ENCODE data around the gene SGSM1. TPM values are rescaled to one million over a fixed set of nuclear protein-coding genes. Genes with fewer than 3 reads are reported as not detected.

The SGSM1 gene
- total RNA-seq, 2 donors from 2014 or later = 6.8 to 11.1 TPM

- Histone ChIP-seq H3K27me3 (replicated peaks; ENCODE audit: insufficient read depth) (no peaks in the 10 kb centered on the region), H3K4me3 (no peak overlapping the region), H3K9me3 (no peaks in the 10 kb centered on the region), H3K27ac (no peak overlapping the region), H3K36me3 (no peaks in the 10 kb centered on the region), H3K4me1 (ENCODE audit: control insufficient read depth in 1 of 2, low read depth in 2 of 2) (no peaks in the 10 kb centered on the region)
- no peak for TF ChIP-seq CTCF (IDR thresholded peaks at IDR 0.05)
- ATAC-seq (ENCODE audit: insufficient number of reproducible peaks, low FRiP score, low read depth) (no peak), DNase-seq (ENCODE audit: low spot score) (no peak)
Measured at GRCh38 chr22:24796056-24796455, 10.0 kb upstream of the SGSM1 start.

- Histone ChIP-seq H3K9me3 (no peaks in the 10 kb centered on the region), H3K27me3 (replicated peaks; ENCODE audit: insufficient read depth) (no peaks in the 10 kb centered on the region), H3K4me3 (no peak overlapping the region), H3K27ac (no peak overlapping the region), H3K36me3 (no peaks in the 10 kb centered on the region), H3K4me1 (ENCODE audit: control insufficient read depth in 1 of 2, low read depth in 2 of 2) (no peaks in the 10 kb centered on the region)
- no peak for ATAC-seq (ENCODE audit: insufficient number of reproducible peaks, low FRiP score, low read depth)
- DNase-seq (ENCODE audit: low spot score) = no peak
- no peak for TF ChIP-seq CTCF (IDR thresholded peaks at IDR 0.05)
Measured at GRCh38 chr22:24796860-24797259, 9.2 kb upstream of the SGSM1 start.

GRCh38 chr22:24801901-24802465, 4.0 kb upstream of the SGSM1 start:
- no peak for TF ChIP-seq CTCF (IDR thresholded peaks at IDR 0.05)
- no peak overlapping the region for H3K27ac ChIP-seq
- H3K36me3 ChIP-seq = no peaks in the 10 kb centered on the region
- no peak for ATAC-seq (ENCODE audit: insufficient number of reproducible peaks, low FRiP score, low read depth)
- peaks cover 2 to 8% of the 10 kb centered on the region in 2 donors for H3K4me1 ChIP-seq (ENCODE audit: control insufficient read depth in 1 of 2, low read depth in 2 of 2)
- H3K27me3 ChIP-seq (replicated peaks; ENCODE audit: insufficient read depth) = no peaks in the 10 kb centered on the region
- DNase-seq (ENCODE audit: low spot score) = no peak
- no peaks in the 10 kb centered on the region for H3K9me3 ChIP-seq
- no peak overlapping the region for H3K4me3 ChIP-seq

- Histone ChIP-seq H3K9me3 (no peaks in the 10 kb centered on the region), H3K27ac (no peak overlapping the region), H3K4me3 (no peak overlapping the region), H3K36me3 (no peaks in the 10 kb centered on the region), H3K27me3 (replicated peaks; ENCODE audit: insufficient read depth) (no peaks in the 10 kb centered on the region), H3K4me1 (ENCODE audit: control insufficient read depth in 1 of 2, low read depth in 2 of 2) (peaks cover 3 to 19% of the 10 kb centered on the region in 2 donors)
- no peak for DNase-seq (ENCODE audit: low spot score)
- no peak for ATAC-seq (ENCODE audit: insufficient number of reproducible peaks, low FRiP score, low read depth)
- TF ChIP-seq CTCF (IDR thresholded peaks at IDR 0.05) = peak; percentile 94
Measured at GRCh38 chr22:24803064-24803542, 2.9 kb upstream of the SGSM1 start.

- no peaks in the 10 kb centered on the region for H3K9me3 ChIP-seq
- H3K4me3 ChIP-seq = peak overlapping the region; percentile 83
- H3K4me1 ChIP-seq (ENCODE audit: control insufficient read depth in 1 of 2, low read depth in 2 of 2) = peaks cover 34 to 54% of the 10 kb centered on the region in 2 donors
- no peak for TF ChIP-seq CTCF (IDR thresholded peaks at IDR 0.05)
- ATAC-seq (ENCODE audit: insufficient number of reproducible peaks, low FRiP score, low read depth) (no peak), DNase-seq (ENCODE audit: low spot score) (no peak)
- no peaks in the 10 kb centered on the region for H3K36me3 ChIP-seq
- peak overlapping the region; percentile 90 to 94 for H3K27ac ChIP-seq
- H3K27me3 ChIP-seq (replicated peaks; ENCODE audit: insufficient read depth) = no peaks in the 10 kb centered on the region
Measured at GRCh38 chr22:24806663-24807001, 621 bp downstream of the SGSM1 start.

Data from thoracic aorta (tissue), 2 donors.